GM23248 (cell line): ENCODE data around the gene RPL27.

Source experiments
- EZH2 ChIP-seq: fragments of 200-600 bp; sonication (generic); IDR thresholded peaks from 2 replicates; pipeline ENCODE4 v1.6.1; 2018; ENCODE audit warnings: antibody characterized with exemption, mild to moderate bottlenecking; ENCODE audit not compliant: insufficient read depth, poor library complexity, severe bottlenecking
- EZH2phosphoT487 ChIP-seq: fragments of 200-600 bp; sonication (generic); IDR thresholded peaks from 2 replicates; pipeline ENCODE4 v1.6.1; 2018; ENCODE audit warnings: antibody characterized with exemption, moderate library complexity, mild to moderate bottlenecking, low read depth; ENCODE audit not compliant: insufficient read depth

DNA sequence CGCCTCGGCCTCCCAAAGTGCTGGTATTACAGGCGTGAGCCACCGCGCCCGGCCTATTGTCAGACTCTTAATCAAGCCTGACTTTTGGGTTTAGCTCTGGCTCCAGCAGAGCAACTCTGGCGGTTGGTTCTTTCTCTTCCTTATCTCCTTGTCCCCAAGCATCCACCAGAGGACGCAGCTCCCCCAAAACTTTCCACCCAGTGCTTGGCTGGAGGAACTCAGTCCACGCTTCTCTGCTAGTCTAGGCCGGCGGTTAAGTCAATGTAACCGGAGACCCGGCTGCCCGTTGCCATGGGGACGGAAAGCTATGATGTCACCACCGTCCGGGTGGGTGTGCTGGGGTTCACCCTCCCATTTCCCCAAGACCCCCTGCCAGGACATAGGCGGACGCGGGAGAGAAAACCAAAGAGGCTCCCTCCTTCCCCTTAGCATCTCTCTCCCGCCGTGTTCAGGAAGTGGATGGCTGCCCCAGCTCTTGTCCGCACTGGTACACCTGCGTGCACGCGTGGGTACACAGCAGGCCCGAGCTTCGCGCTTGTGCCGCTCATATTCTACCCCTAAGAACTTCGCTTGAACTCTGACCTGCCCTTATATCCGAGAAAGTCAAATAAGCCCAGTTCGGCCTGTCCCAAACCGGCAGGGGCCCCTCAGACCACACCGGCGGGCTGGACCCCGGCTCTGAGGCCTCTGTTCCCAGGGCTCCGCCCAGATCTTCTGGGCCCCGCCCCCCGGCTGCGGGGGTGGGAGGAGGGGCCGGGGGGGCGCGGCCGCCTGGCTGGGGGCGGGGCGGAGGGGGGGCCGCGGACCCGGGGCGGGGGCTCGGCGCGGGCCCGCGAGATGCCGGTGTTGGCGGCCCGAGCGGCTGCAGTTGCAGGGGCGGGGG, 26.4 kb downstream of the RPL27 start, which contains the start of gene RND2:
- TF ChIP-seq EZH2 (no peak), EZH2phosphoT487 (no peak)
